Uterus (tissue), 4 donors: ENCODE data around the gene GAS7. TPM values are rescaled to one million over a fixed set of nuclear protein-coding genes. Genes with fewer than 3 reads are reported as not detected.

Experiments
- DNase-seq, 2 donors: peaks; one replicate each; pipeline ENCODE4 v3.0.0-alpha.2; 2019 to 2020
- H3K27ac ChIP-seq, 2 donors: fragments of 200-600 bp; sonication (generic); 1 replicate in 1 of 2; 2 replicates in 1 of 2; pipeline ENCODE4 v1.5.1; 2016 to 2018
- H3K27me3 ChIP-seq, 2 donors: fragments of 200-600 bp; sonication (generic); one replicate each; pipeline ENCODE4 v1.5.1; 2018 to 2019; ENCODE audit warnings: control low read depth in 1 of 2
- H3K36me3 ChIP-seq, 2 donors: fragments of 200-600 bp; sonication (generic); one replicate each; pipeline ENCODE4 v1.5.1; 2019; ENCODE audit warnings: control low read depth in 1 of 2
- H3K4me1 ChIP-seq, 2 donors: fragments of 200-600 bp; sonication (generic); one replicate each; pipeline ENCODE4 v1.5.1; 2018 to 2019; ENCODE audit warnings: control low read depth in 1 of 2
- H3K4me3 ChIP-seq, 2 donors: fragments of 200-600 bp; sonication (generic); 1 replicate in 1 of 2; 2 replicates in 1 of 2; pipeline ENCODE4 v1.5.1; 2018 to 2019; ENCODE audit warnings: mild to moderate bottlenecking in 1 of 2
- H3K9me3 ChIP-seq, 2 donors: fragments of 200-600 bp; sonication (generic); one replicate each; pipeline ENCODE4 v1.5.1; 2019; ENCODE audit warnings: control low read depth in 1 of 2
- CTCF ChIP-seq, 4 experiments: fragments of 200-600 bp in 2 of 4; fragments of 450-650 bp in 2 of 4; sonication (generic) in 2 of 4; IDR thresholded peaks; one replicate each; pipeline ENCODE4 v1.5.1; 2016 to 2019; ENCODE audit warnings: antibody characterized with exemption in 4 of 4, mild to moderate bottlenecking in 2 of 4, moderate library complexity in 1 of 4
- POLR2A ChIP-seq, 2 donors: fragments of 450-650 bp; IDR thresholded peaks; one replicate each; pipeline ENCODE4 v1.6.1; 2016; ENCODE audit warnings: antibody characterized with exemption in 2 of 2, mild to moderate bottlenecking in 1 of 2, moderate library complexity in 1 of 2
- intact Hi-C: fragments of 100-400 bp; cut with DNase I; formaldehyde crosslinking; loops from one replicate; pipeline ENCODE4 v1.15.1; 2023; ENCODE audit warnings: low total_unique reads
- total RNA-seq, 4 donors: library from RNA; depleted of rRNA in 3 of 4; stranded (reverse); fragments of >200 nt in 3 of 4; gene quantifications; one replicate each; pipeline versions ENCODE4 v1.1.0 to v1.2.4, GENCODE V29; 2014 to 2023
- donor health status: DM: yes; HTN: yes; CAD: no.

GAS7 gene
- total RNA-seq, 4 donors from 2014 or later = 12.8 to 95.9 (median 40.8) TPM

GRCh38 chr17:9862949-9863348 is 335.5 kb downstream of the GAS7 start:
- no peak for TF ChIP-seq CTCF (IDR thresholded peaks at IDR 0.05)
- no peak for TF ChIP-seq POLR2A (IDR thresholded peaks at IDR 0.05)
- Histone ChIP-seq H3K4me1 (no peaks in the 10 kb centered on the region), H3K27me3 (no peaks in the 10 kb centered on the region), H3K36me3 (no peaks in the 10 kb centered on the region), H3K27ac (no peak overlapping the region), H3K4me3 (no peak overlapping the region), H3K9me3 (no peaks in the 10 kb centered on the region)
- DNase-seq = no peak
- intact Hi-C loops = no loop called here

DNA sequence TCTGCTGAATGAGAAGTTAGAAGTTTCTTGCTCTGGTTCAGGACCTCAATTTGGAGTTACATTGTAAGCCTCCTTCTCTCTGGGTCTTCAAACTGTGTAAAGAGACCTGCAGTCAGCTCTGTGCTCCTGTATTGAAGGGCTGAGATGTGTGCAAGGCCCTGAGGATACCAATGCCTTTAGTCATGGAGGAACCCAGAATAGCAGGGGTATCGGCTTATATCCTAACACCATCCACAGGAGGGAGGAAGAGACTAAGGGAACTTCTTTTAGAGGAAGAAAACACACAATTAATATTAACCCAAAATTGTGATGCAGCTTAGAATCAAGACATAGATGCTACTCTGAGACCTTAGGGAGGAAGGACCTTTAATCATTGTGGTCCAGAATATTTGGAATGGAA is 336.2 kb downstream of the GAS7 start:
- Histone ChIP-seq H3K4me1 (no peaks in the 10 kb centered on the region), H3K36me3 (no peaks in the 10 kb centered on the region), H3K27ac (no peak overlapping the region), H3K4me3 (no peak overlapping the region), H3K27me3 (no peaks in the 10 kb centered on the region), H3K9me3 (no peaks in the 10 kb centered on the region)
- intact Hi-C loops = no loop called here
- DNase-seq = no peak
- no peak for TF ChIP-seq CTCF (IDR thresholded peaks at IDR 0.05)
- TF ChIP-seq POLR2A (IDR thresholded peaks at IDR 0.05) = no peak

DNA sequence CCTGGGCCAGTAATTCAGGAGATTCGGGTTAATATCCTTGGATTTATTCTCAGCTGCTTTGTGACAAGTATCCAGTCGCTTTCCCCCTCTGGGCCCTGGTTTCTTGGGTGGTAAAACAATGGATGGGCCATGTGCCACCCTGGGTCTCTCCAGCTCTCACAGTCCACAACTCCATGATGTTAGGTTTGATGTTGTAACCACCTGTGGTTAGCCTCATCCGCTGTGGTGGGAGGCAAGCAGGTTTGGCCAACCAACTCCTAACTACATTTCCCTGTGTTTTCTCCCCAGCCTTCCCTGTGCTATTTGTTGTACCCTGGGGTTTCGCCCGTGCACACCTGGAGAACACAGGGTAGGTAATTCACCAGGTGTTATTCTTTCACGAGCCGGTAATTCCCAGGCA is 337.6 kb downstream of the GAS7 start:
- TF ChIP-seq POLR2A (IDR thresholded peaks at IDR 0.05) (no peak), CTCF (IDR thresholded peaks at IDR 0.05) (no peak)
- Histone ChIP-seq H3K27ac (no peak overlapping the region), H3K4me1 (no peaks in the 10 kb centered on the region), H3K9me3 (no peaks in the 10 kb centered on the region), H3K4me3 (no peak overlapping the region), H3K27me3 (no peaks in the 10 kb centered on the region), H3K36me3 (no peaks in the 10 kb centered on the region)
- intact Hi-C loops = no loop called here
- no peak for DNase-seq

Other genes starting within 250 kb of the GAS7 start
- gene MYH13, start 174.4 kb upstream of the GAS7 start, total RNA-seq = not detected
- not detected for gene MYH8, start 223.3 kb upstream of the GAS7 start, total RNA-seq